HG03039 (cell line): ENCODE data around the gene SIGLEC8.
"Not testable (repeated sequence)": the region's sequence is repeated elsewhere in the genome, so short reads cannot be mapped to it uniquely, and the experiment has no call there.

Experiments
- ATAC-seq: cut with Tn5 transposase; IDR thresholded peaks from one replicate; pipeline ENCODE4 v1.9.1; 2021; ENCODE audit warnings: mild to moderate bottlenecking, moderate library complexity; ENCODE audit not compliant: unreplicated experiment

The SIGLEC8 gene

GRCh38 chr19:51458051-51458645 is at the start of gene SIGLEC8:
SIGLEC8 (minus strand) TSS chr19:51458454; CDS start chr19:51458387, 67 bp downstream.
- no peak for ATAC-seq

- ATAC-seq, result no peak
These were observed 49.4 kb upstream of the SIGLEC8 start for GRCh38 chr19:51507640-51508058.

- no peak for ATAC-seq
These were observed 48.9 kb upstream of the SIGLEC8 start for GRCh38 chr19:51507192-51507591.

- no peak for ATAC-seq
These were observed 47.6 kb upstream of the SIGLEC8 start for GRCh38 chr19:51505904-51506303.

- ATAC-seq, result no peak
These were observed 45.6 kb upstream of the SIGLEC8 start for GRCh38 chr19:51503896-51504295.

- ATAC-seq, result no peak
These were observed 45.1 kb upstream of the SIGLEC8 start for GRCh38 chr19:51503286-51503817.

GRCh38 chr19:51501594-51502263 is 43.5 kb upstream of the SIGLEC8 start, which contains the start of gene SIGLEC12:
SIGLEC12 (minus strand) TSS chr19:51501800; CDS start chr19:51501733, 67 bp downstream.
- no peak for ATAC-seq

- ATAC-seq, result not testable (repeated sequence)
These were observed 42.7 kb upstream of the SIGLEC8 start for GRCh38 chr19:51500931-51501330.

- ATAC-seq, result no peak
These were observed 39.4 kb upstream of the SIGLEC8 start for GRCh38 chr19:51497666-51498065.

GRCh38 chr19:51493776-51494175 is 35.5 kb upstream of the SIGLEC8 start:
- ATAC-seq, result no peak

GRCh38 chr19:51491586-51491985 is 33.3 kb upstream of the SIGLEC8 start:
- no peak for ATAC-seq

- no peak for ATAC-seq
These were observed 32.4 kb upstream of the SIGLEC8 start for GRCh38 chr19:51490676-51491075.

GRCh38 chr19:51489113-51489512 is 30.9 kb upstream of the SIGLEC8 start:
- no peak for ATAC-seq

GRCh38 chr19:51488491-51488890 is 30.2 kb upstream of the SIGLEC8 start:
- ATAC-seq, result no peak

- no peak for ATAC-seq
These were observed 27.9 kb upstream of the SIGLEC8 start for GRCh38 chr19:51485960-51486660.

- ATAC-seq, result no peak
These were observed 22.3 kb upstream of the SIGLEC8 start for GRCh38 chr19:51480590-51480989.

- no peak for ATAC-seq
These were observed 21.5 kb upstream of the SIGLEC8 start for GRCh38 chr19:51479531-51480331.

- no peak for ATAC-seq
These were observed 20.4 kb upstream of the SIGLEC8 start, which contains the start of gene CEACAM18 for GRCh38 chr19:51478381-51479234. CEACAM18 (plus strand) TSS chr19:51478539.

GRCh38 chr19:51477344-51477743 is 19.1 kb upstream of the SIGLEC8 start:
- no peak for ATAC-seq

- ATAC-seq, result no peak
These were observed 17.9 kb upstream of the SIGLEC8 start for GRCh38 chr19:51476164-51476563.
